ENCODE data around the gene TPO.
"Not testable (repeated sequence)": the region's sequence is repeated elsewhere in the genome, so short reads cannot be mapped to it uniquely, and the experiment has no call there.

TPO gene
- total RNA-seq, result 0 to 1.0 (median 0.06) reads per million in 9 experiments

DNA sequence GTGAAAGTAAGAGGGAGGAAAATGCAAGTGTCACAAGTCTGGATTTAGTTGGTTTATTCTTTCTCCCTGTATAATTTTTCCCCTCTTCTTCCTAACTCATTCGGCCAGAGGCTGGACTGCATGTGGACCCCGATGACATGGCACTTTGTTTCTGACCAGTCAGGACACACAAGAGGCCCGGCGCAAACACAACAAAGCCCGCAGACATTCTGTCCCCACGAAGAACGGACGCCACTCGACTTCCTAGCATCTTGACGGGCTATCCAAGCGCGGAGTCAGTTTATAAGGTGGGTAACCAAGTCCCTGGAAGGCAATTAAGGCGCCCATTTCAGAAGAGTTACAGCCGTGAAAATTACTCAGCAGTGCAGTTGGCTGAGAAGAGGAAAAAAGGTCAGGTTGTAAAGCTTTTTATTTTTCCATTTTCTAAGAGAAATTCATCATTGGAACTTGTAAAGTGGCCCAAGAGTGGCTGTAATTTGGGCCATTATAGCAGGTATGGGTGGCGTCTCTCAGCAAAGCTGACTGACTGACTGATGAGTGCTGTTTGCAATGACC lies at the start of gene TPO:
TPO (plus strand) TSS at position 308 of the 555 bp plus-strand sequence. CDS start 946 bp downstream, outside the sequence.
- Mint-ChIP-seq H3K36me3 (ENCODE audit: insufficient read depth) (no peaks in the 10 kb centered on the region), H3K27me3 (peaks cover 0 to 11% of the 10 kb centered on the region in 2 donors), H3K9me3 (no peaks in the 10 kb centered on the region), H3K4me1 (ENCODE audit: low read depth in 2 of 2) (no peaks in the 10 kb centered on the region), H3K27ac (no peak within 1 kb of the TSS), H3K4me3 (no peak within 1 kb of the TSS)
- ATAC-seq (replicated peaks) (no peak), DNase-seq (no peak)

GRCh38 chr2:1366546-1367134 lies 46.6 kb upstream of the TPO start:
- H3K27ac Mint-ChIP-seq, result no peak overlapping the region

GRCh38 chr2:1367601-1368000 lies 45.7 kb upstream of the TPO start:
- H3K27ac Mint-ChIP-seq, result no peak overlapping the region
- H3K27me3 Mint-ChIP-seq, result peaks cover 0 to 9% of the 10 kb centered on the region in 2 donors
- no peaks in the 10 kb centered on the region for H3K4me1 Mint-ChIP-seq (ENCODE audit: low read depth in 2 of 2)
- no peak overlapping the region for H3K4me3 Mint-ChIP-seq
- H3K36me3 Mint-ChIP-seq (ENCODE audit: insufficient read depth), result no peaks in the 10 kb centered on the region
- ATAC-seq (replicated peaks), result no peak
- no peaks in the 10 kb centered on the region for H3K9me3 Mint-ChIP-seq
- no peak for DNase-seq

More at GRCh38 chr2:1366546-1367134, 46.6 kb upstream of the TPO start:
- H3K27me3 Mint-ChIP-seq, result peaks cover 0 to 9% of the 10 kb centered on the region in 2 donors
- no peak overlapping the region for H3K4me3 Mint-ChIP-seq
- ATAC-seq (replicated peaks) (no peak), DNase-seq (no peak)
- H3K9me3 Mint-ChIP-seq, result no peaks in the 10 kb centered on the region
- H3K36me3 Mint-ChIP-seq (ENCODE audit: insufficient read depth), result no peaks in the 10 kb centered on the region
- H3K4me1 Mint-ChIP-seq (ENCODE audit: low read depth in 2 of 2), result no peaks in the 10 kb centered on the region

- Mint-ChIP-seq H3K27ac (no peak overlapping the region), H3K27me3 (peaks cover 0 to 9% of the 10 kb centered on the region in 2 donors), H3K4me1 (ENCODE audit: low read depth in 2 of 2) (no peaks in the 10 kb centered on the region), H3K36me3 (ENCODE audit: insufficient read depth) (no peaks in the 10 kb centered on the region), H3K9me3 (no peaks in the 10 kb centered on the region), H3K4me3 (no peak overlapping the region)
- DNase-seq (no peak), ATAC-seq (replicated peaks) (no peak)
Observed at GRCh38 chr2:1369905-1370304, 43.4 kb upstream of the TPO start.

GRCh38 chr2:1370461-1370860 lies 42.8 kb upstream of the TPO start:
- Mint-ChIP-seq H3K27ac (no peak overlapping the region), H3K4me3 (no peak overlapping the region), H3K4me1 (ENCODE audit: low read depth in 2 of 2) (no peaks in the 10 kb centered on the region), H3K36me3 (ENCODE audit: insufficient read depth) (no peaks in the 10 kb centered on the region), H3K9me3 (no peaks in the 10 kb centered on the region), H3K27me3 (peaks cover 0 to 8% of the 10 kb centered on the region in 2 donors)
- DNase-seq, result no peak
- ATAC-seq (replicated peaks), result no peak

DNA sequence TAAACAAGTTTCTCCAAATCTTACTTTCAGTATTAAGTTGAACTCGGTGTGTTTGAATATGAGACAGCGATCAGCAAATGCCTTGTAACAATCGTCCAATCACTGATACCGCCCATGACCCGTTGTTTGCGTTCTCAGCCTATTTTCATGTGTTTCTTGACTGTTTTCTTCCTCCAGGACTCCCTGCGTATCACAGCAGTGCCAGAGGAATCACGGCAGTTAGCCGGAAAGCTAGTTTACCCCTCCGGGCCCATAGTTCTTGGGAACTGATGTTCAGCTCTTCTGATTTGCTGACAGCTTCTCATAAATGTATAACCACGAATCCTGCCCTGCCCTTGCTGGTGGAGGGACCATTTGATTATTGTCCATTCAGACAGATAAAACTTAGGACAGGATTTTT lies 42.2 kb upstream of the TPO start:
- Mint-ChIP-seq H3K36me3 (ENCODE audit: insufficient read depth) (no peaks in the 10 kb centered on the region), H3K4me1 (ENCODE audit: low read depth in 2 of 2) (no peaks in the 10 kb centered on the region), H3K9me3 (no peaks in the 10 kb centered on the region), H3K27me3 (peaks cover 0 to 2% of the 10 kb centered on the region in 2 donors), H3K27ac (no peak overlapping the region), H3K4me3 (no peak overlapping the region)
- no peak for ATAC-seq (replicated peaks)
- DNase-seq, result no peak

DNA sequence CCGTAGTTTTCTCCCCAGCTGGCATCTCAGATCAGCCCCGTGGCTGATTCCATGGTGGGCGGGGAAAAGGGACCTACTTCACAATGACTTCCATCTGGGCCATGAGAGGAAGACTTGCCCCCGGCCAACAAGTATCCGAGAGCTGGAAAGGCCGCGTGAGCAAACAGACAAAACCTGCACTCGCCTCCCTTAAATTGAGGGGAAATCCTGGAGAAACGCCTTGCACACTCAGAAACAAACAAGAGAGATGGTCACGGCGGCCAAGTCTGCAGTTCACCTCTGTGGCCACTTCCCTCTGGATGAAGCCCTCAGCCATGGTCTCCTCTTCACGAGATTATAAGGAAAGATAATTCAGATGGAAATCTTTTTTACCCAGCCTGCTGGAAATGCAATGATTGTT lies 39.4 kb upstream of the TPO start:
- DNase-seq, result no peak
- no peaks in the 10 kb centered on the region for H3K4me1 Mint-ChIP-seq (ENCODE audit: low read depth in 2 of 2)
- no peak for ATAC-seq (replicated peaks)
- H3K9me3 Mint-ChIP-seq, result no peaks in the 10 kb centered on the region
- no peak overlapping the region for H3K4me3 Mint-ChIP-seq
- H3K27ac Mint-ChIP-seq, result no peak overlapping the region
- no peaks in the 10 kb centered on the region for H3K36me3 Mint-ChIP-seq (ENCODE audit: insufficient read depth)
- no peaks in the 10 kb centered on the region for H3K27me3 Mint-ChIP-seq

DNA sequence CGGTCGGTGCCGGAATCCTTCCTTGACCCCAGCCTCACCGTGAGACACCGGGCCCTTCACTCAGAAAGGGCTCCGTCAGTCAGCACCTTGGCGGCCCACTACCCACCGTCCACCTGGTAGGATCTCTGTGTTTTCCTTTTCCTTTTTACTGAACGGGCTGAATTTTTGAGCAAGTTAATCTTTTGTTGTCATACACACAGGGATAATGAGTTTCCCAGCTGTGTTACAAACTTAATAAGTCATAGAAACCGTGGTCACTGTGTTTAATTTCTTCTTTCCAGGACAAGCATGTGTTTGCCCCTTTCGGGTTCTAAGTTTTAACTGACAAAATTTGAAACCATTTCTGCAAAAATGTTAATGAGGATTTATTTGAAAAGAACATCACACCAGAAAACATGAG lies 39.0 kb upstream of the TPO start:
- DNase-seq (no peak), ATAC-seq (replicated peaks) (no peak)
- Mint-ChIP-seq H3K4me1 (ENCODE audit: low read depth in 2 of 2) (no peaks in the 10 kb centered on the region), H3K4me3 (no peak overlapping the region), H3K27ac (no peak overlapping the region), H3K27me3 (no peaks in the 10 kb centered on the region), H3K36me3 (ENCODE audit: insufficient read depth) (no peaks in the 10 kb centered on the region), H3K9me3 (no peaks in the 10 kb centered on the region)

DNA sequence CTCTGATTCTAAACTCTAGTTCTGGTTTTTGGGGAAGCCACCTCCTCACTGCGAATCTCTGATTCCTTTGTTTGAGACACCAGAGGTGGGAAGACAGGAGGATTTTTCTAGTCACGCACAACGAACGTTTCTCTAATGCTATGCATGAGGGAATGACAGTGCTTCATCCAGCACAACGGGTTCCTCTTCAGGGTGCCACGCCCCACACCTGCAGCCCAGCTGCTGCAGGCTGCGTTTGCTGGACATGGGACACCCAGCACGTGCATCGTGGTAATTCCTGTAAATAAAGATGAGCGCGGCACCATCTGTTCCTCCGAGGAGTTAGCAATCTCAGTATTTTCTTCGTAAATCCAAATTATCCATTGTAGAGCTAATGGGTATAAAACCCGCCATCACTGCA lies 37.5 kb upstream of the TPO start:
- no peak overlapping the region for H3K4me3 Mint-ChIP-seq

GRCh38 chr2:1377473-1377872 lies 35.8 kb upstream of the TPO start:
- H3K4me3 Mint-ChIP-seq, result no peak overlapping the region
- no peaks in the 10 kb centered on the region for H3K27me3 Mint-ChIP-seq
- H3K4me1 Mint-ChIP-seq (ENCODE audit: low read depth in 2 of 2), result no peaks in the 10 kb centered on the region

More for the DNA sequence above, 37.5 kb upstream of the TPO start:
- ATAC-seq (replicated peaks) (no peak), DNase-seq (no peak)
- H3K36me3 Mint-ChIP-seq (ENCODE audit: insufficient read depth), result no peaks in the 10 kb centered on the region
- H3K9me3 Mint-ChIP-seq, result no peaks in the 10 kb centered on the region
- H3K27ac Mint-ChIP-seq, result no peak overlapping the region
- no peaks in the 10 kb centered on the region for H3K27me3 Mint-ChIP-seq
- H3K4me1 Mint-ChIP-seq (ENCODE audit: low read depth in 2 of 2), result no peaks in the 10 kb centered on the region

DNA sequence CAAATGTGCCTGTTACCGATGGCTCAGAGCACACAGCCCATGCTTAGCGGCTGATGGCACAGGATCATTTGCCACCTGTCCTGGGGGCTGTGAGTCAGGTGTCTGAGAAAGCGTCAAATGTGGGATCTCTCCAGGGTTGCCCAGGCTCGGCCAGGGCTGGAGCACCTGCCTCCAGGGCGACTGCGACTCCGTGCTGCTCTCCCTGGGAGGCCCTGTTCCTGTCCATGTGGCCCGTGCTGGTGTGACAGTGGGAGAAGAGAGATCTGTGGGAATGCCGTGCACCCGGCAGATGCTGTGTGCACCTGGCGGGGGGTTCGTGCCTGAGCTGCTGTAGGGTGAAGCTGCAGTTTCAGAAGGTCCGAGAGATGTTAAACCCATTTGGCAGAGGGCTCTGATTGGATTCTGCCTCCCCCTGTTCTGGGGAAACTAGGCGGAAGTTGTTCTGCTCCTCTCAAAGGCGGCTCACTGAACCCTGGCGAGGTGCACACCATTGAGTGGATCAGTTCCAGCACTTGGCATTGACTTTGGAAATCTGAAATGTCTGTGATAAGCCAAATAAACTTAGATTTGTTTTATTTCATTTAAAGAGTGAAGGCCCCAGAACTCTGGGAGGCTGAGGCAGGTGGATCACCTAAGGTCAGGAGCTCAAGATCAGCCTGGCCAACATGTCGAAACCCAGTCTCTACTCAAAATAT lies 34.7 kb upstream of the TPO start:
- no peaks in the 10 kb centered on the region for H3K9me3 Mint-ChIP-seq
- no peak overlapping the region for H3K4me3 Mint-ChIP-seq
- no peaks in the 10 kb centered on the region for H3K36me3 Mint-ChIP-seq (ENCODE audit: insufficient read depth)
- no peaks in the 10 kb centered on the region for H3K27me3 Mint-ChIP-seq
- ATAC-seq (replicated peaks), result no peak
- H3K4me1 Mint-ChIP-seq (ENCODE audit: low read depth in 2 of 2), result no peaks in the 10 kb centered on the region
- no peak for DNase-seq
- no peak overlapping the region for H3K27ac Mint-ChIP-seq

More at GRCh38 chr2:1377473-1377872, 35.8 kb upstream of the TPO start:
- Mint-ChIP-seq H3K36me3 (ENCODE audit: insufficient read depth) (no peaks in the 10 kb centered on the region), H3K27ac (no peak overlapping the region), H3K9me3 (no peaks in the 10 kb centered on the region)
- ATAC-seq (replicated peaks) (no peak), DNase-seq (no peak)

GRCh38 chr2:1381644-1382043 lies 31.6 kb upstream of the TPO start:
- Mint-ChIP-seq H3K9me3 (peaks cover 0 to 3% of the 10 kb centered on the region in 2 donors), H3K27ac (no peak overlapping the region), H3K36me3 (ENCODE audit: insufficient read depth) (no peaks in the 10 kb centered on the region), H3K4me3 (no peak overlapping the region), H3K27me3 (no peaks in the 10 kb centered on the region), H3K4me1 (ENCODE audit: low read depth in 2 of 2) (no peaks in the 10 kb centered on the region)
- DNase-seq (no peak), ATAC-seq (replicated peaks) (no peak)

GRCh38 chr2:1387954-1388725 lies 25.1 kb upstream of the TPO start:
- not testable (repeated sequence) for H3K4me1 Mint-ChIP-seq (ENCODE audit: low read depth in 2 of 2); H3K27me3 Mint-ChIP-seq; ATAC-seq (replicated peaks); H3K27ac Mint-ChIP-seq; DNase-seq; H3K4me3 Mint-ChIP-seq; H3K36me3 Mint-ChIP-seq (ENCODE audit: insufficient read depth); H3K9me3 Mint-ChIP-seq
